B cell (primary cell): Measurements from ENCODE around the gene ARFGAP3. TPM values are rescaled to one million over a fixed set of nuclear protein-coding genes. Genes with fewer than 3 reads are reported as not detected.

Source experiments
- ATAC-seq: fragments of 200-7000 bp; cut with Tn5 transposase; one replicate; pipeline ENCODE4 v1.10.0; 2021; ENCODE audit warnings: low read depth, mild to moderate bottlenecking, moderate number of reproducible peaks, moderate library complexity
- CTCF ChIA-PET: fragments of 350-600 bp; sonication (Branson Sonifier 250); formaldehyde crosslinking; loops from one replicate; lab custom pipeline; 2021; ENCODE audit warnings: antibody characterized with exemption, inconsistent platforms; lab: Charles Lee
- POLR2A ChIA-PET: fragments of 350-600 bp; sonication (Branson Sonifier 250); formaldehyde crosslinking; loops from one replicate; lab custom pipeline; 2021; ENCODE audit warnings: antibody characterized with exemption; lab: Charles Lee
- DNase-seq: peaks from one replicate; pipeline ENCODE4 v3.0.0; 2013
- H2AFZ ChIP-seq: 2 replicates; pipeline ENCODE4 v1.6.1; 2012; ENCODE audit warnings: mild to moderate bottlenecking, low read depth, low read length; ENCODE audit not compliant: insufficient read depth, poor library complexity, severe bottlenecking
- H3K27ac ChIP-seq, 2 donors: 1 replicate in 1 of 2; 2 replicates in 1 of 2; pipeline ENCODE4 v1.5.1; 2012 to 2013; ENCODE audit warnings: low read length in 2 of 2, mild to moderate bottlenecking in 2 of 2, moderate library complexity in 1 of 2
- H3K27me3 ChIP-seq, 4 experiments: fragments of 200-600 bp in 1 of 4; sonication (generic) in 1 of 4; replicated peaks in 1 of 4; 1 replicate in 2 of 4; 2 replicates in 2 of 4; pipeline versions ENCODE4 v1.6.1 to v1.7.0; 2013 to 2016; ENCODE audit warnings: low read length in 3 of 4, mild to moderate bottlenecking in 2 of 4, mixed read lengths in 1 of 4, moderate library complexity in 1 of 4; ENCODE audit not compliant: insufficient read depth in 4 of 4, control insufficient read depth in 3 of 4; ENCODE audit errors: control extremely low read depth in 1 of 4
- H3K36me3 ChIP-seq, 2 experiments: replicated peaks in 1 of 2; 1 replicate in 1 of 2; 2 replicates in 1 of 2; pipeline versions ENCODE4 v1.6.1 to v1.7.1; 2013; ENCODE audit warnings: low read length in 1 of 2; ENCODE audit not compliant: insufficient read depth in 2 of 2, control insufficient read depth in 1 of 2; ENCODE audit errors: control extremely low read depth in 1 of 2, extremely low read depth in 1 of 2
- H3K4me1 ChIP-seq, 2 donors: fragments of 200-600 bp in 1 of 2; sonication (generic) in 1 of 2; 1 replicate in 1 of 2; 2 replicates in 1 of 2; pipeline versions ENCODE4 v1.5.1 to v1.6.1; 2013 to 2017; ENCODE audit warnings: low read length in 2 of 2; ENCODE audit not compliant: control insufficient read depth in 2 of 2, insufficient read depth in 2 of 2
- H3K4me2 ChIP-seq: replicated peaks from 2 replicates; pipeline ENCODE3; 2012; ENCODE audit warnings: mild to moderate bottlenecking, low read depth, low read length; ENCODE audit not compliant: poor library complexity, severe bottlenecking
- H3K4me3 ChIP-seq, 5 experiments: fragments of 200-600 bp in 1 of 5; sonication (generic) in 1 of 5; 1 replicate in 3 of 5; 2 replicates in 2 of 5; pipeline versions ENCODE4 v1.5.1 to v1.7.0; 2011 to 2016; ENCODE audit warnings: low read length in 4 of 5, mild to moderate bottlenecking in 4 of 5, low read depth in 2 of 5, control low read depth in 1 of 5, moderate library complexity in 1 of 5; ENCODE audit not compliant: insufficient read depth in 1 of 5; ENCODE audit errors: control extremely low read depth in 1 of 5, extremely low read depth in 1 of 5
- H3K79me2 ChIP-seq: fragments of 200-600 bp; sonication (generic); one replicate; pipeline ENCODE4 v1.6.0; 2016; ENCODE audit warnings: low read length; ENCODE audit not compliant: control insufficient read depth, insufficient read depth
- H3K9ac ChIP-seq: fragments of 200-600 bp; sonication (generic); 2 replicates; pipeline ENCODE4 v1.6.1; 2017; ENCODE audit warnings: mild to moderate bottlenecking, low read length, moderate library complexity
- H3K9me3 ChIP-seq, 3 donors: one replicate each; pipeline versions ENCODE4 v1.6.1 to v1.7.1; 2013; ENCODE audit warnings: low read length in 2 of 3; ENCODE audit not compliant: control insufficient read depth in 2 of 3, insufficient read depth in 1 of 3; ENCODE audit errors: control extremely low read depth in 1 of 3
- H4K20me1 ChIP-seq: 2 replicates; pipeline ENCODE4 v1.6.0; 2012; ENCODE audit warnings: mild to moderate bottlenecking, low read length; ENCODE audit not compliant: insufficient read depth, control insufficient read depth, poor library complexity, severe bottlenecking
- H3K27ac Mint-ChIP-seq: one replicate; pipeline ENCODE4 v1.8.0; 2021; ENCODE audit warnings: mixed read lengths
- H3K27me3 Mint-ChIP-seq: one replicate; pipeline ENCODE4 v1.8.0; 2021; ENCODE audit warnings: mixed read lengths
- H3K4me1 Mint-ChIP-seq: one replicate; pipeline ENCODE4 v1.8.0; 2021; ENCODE audit warnings: mixed read lengths
- H3K4me3 Mint-ChIP-seq: one replicate; pipeline ENCODE4 v1.8.0; 2021; ENCODE audit warnings: mixed read lengths
- H3K9me3 Mint-ChIP-seq: one replicate; pipeline ENCODE4 v1.8.0; 2022; ENCODE audit warnings: mixed read lengths; ENCODE audit not compliant: insufficient read depth
- EZH2 ChIP-seq: IDR thresholded peaks from 2 replicates; pipeline ENCODE4 v1.6.1; 2012; ENCODE audit warnings: borderline replicate concordance, low read depth, mild to moderate bottlenecking, moderate library complexity, low read length; ENCODE audit not compliant: insufficient read depth, poor library complexity, severe bottlenecking
- WGBS: methylation state at CpG from one replicate; pipeline ENCODE4 v1.1.5; 2013; ENCODE audit warnings: missing lambda C conversion rate; ENCODE audit not compliant: insufficient coverage; 5-methylcytosine and 5-hydroxymethylcytosine counted together
- intact Hi-C: fragments of 100-400 bp; cut with micrococcal nuclease; formaldehyde crosslinking; loops from one replicate; pipeline ENCODE4 v1.10.0; 2022
- polyA plus RNA-seq: library from polyadenylated mRNA; depleted of rRNA; stranded (reverse); fragments of >200 nt; gene quantifications from 2 replicates; pipeline ENCODE4 v1.2.3, GENCODE V29; 2012
- total RNA-seq, 2 donors: library from RNA; stranded (reverse); fragments of 120-200 nt in 1 of 2; gene quantifications; 1 replicate in 1 of 2; 2 replicates in 1 of 2; pipeline versions ENCODE4 v1.2.3 to v1.2.4, GENCODE V29; 2013 to 2022
- TF ChIP-seq, protein P1 (sequence below): fragments of 200-600 bp; IDR thresholded peaks from one replicate; pipeline ENCODE4 v1.8.0; 2022; ENCODE audit warnings: antibody characterized with exemption, mild to moderate bottlenecking

ARFGAP3 gene
- total and polyA plus RNA-seq, 2 donors (not counting 1 experiment from before 2014, with no cell fraction given), result 10.7 to 33.2 TPM

GRCh38 chr22:42794551-42795510 is 62.2 kb downstream of the ARFGAP3 start:
- H3K27me3 Mint-ChIP-seq, result no peaks in the 10 kb centered on the region
- no peak overlapping the region for H2AFZ ChIP-seq
- H3K36me3 ChIP-seq, result peaks cover 0 to 3% of the 10 kb centered on the region in 2 experiments
- no peak overlapping the region for H3K4me3 ChIP-seq
- no peak overlapping the region for H3K27ac ChIP-seq
- 92% methylated on average over 22 of the region's 25 CpGs for WGBS
- intact Hi-C loops, result no loop called here
- no peaks in the 10 kb centered on the region for H3K4me1 Mint-ChIP-seq
- CTCF ChIA-PET, result interaction anchor here (0.6 to 1.0 kb wide), 2 partner anchors 26 to 129 kb away, joined by 3 to 5 read pairs; no protein-coding TSS in a partner anchor
- H3K27me3 ChIP-seq, result no peaks in the 10 kb centered on the region
- DNase-seq (no peak), ATAC-seq (no peak)
- TF ChIP-seq, protein P1, sequence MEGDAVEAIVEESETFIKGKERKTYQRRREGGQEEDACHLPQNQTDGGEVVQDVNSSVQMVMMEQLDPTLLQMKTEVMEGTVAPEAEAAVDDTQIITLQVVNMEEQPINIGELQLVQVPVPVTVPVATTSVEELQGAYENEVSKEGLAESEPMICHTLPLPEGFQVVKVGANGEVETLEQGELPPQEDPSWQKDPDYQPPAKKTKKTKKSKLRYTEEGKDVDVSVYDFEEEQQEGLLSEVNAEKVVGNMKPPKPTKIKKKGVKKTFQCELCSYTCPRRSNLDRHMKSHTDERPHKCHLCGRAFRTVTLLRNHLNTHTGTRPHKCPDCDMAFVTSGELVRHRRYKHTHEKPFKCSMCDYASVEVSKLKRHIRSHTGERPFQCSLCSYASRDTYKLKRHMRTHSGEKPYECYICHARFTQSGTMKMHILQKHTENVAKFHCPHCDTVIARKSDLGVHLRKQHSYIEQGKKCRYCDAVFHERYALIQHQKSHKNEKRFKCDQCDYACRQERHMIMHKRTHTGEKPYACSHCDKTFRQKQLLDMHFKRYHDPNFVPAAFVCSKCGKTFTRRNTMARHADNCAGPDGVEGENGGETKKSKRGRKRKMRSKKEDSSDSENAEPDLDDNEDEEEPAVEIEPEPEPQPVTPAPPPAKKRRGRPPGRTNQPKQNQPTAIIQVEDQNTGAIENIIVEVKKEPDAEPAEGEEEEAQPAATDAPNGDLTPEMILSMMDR, result no peak
- TF ChIP-seq EZH2, result no peak
- no peaks in the 10 kb centered on the region for H4K20me1 ChIP-seq
- no peaks in the 10 kb centered on the region for H3K4me1 ChIP-seq
- H3K9me3 ChIP-seq, result no peaks in the 10 kb centered on the region
- no peak overlapping the region for H3K4me3 Mint-ChIP-seq
- no peaks in the 10 kb centered on the region for H3K79me2 ChIP-seq
- no peaks in the 10 kb centered on the region for H3K9me3 Mint-ChIP-seq
- no peak overlapping the region for H3K27ac Mint-ChIP-seq
- no peak overlapping the region for H3K4me2 ChIP-seq
- POLR2A ChIA-PET, result interaction anchor here (0.6 kb wide), 1 partner anchor 9 kb away, joined by 7 read pairs; no protein-coding TSS in a partner anchor
- H3K9ac ChIP-seq, result no peak overlapping the region

DNA sequence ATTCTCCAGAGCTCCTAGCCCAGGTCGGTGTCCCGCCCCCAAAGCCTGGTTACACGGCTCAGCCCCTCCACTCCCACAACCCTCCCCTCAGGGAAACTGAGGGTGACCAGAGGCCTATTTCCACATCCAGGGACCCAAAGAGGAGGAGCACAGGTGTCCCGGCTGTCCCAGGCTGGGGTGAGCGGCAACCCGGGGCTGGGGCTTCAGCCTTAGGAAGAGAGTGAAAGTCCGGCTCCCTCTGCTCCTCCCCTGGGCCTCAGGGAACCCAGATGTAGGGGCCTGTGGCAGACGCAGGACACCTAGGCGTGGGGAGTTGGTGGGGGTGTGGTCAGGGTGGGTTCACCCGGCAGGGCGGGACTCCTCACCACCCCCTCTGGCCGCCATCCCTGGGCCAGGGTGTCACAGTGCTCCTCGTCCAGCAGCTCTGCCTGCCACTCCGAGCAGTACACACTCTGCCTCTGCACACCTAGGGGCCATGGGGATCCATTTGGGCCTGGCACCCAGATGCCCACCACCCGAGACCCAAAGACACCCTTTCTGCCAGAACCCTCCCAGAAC is 63.1 kb downstream of the ARFGAP3 start:
- intact Hi-C loops, result no loop called here
- Mint-ChIP-seq H3K4me3 (no peak overlapping the region), H3K27ac (no peak overlapping the region), H3K4me1 (no peaks in the 10 kb centered on the region), H3K27me3 (no peaks in the 10 kb centered on the region), H3K9me3 (no peaks in the 10 kb centered on the region)
- ATAC-seq (no peak), DNase-seq (no peak)
- CTCF ChIA-PET, result no interaction called here
- POLR2A ChIA-PET, result interaction anchor here (0.6 kb wide), 2 partner anchors 10 to 68 kb away, joined by 3 to 7 read pairs; no protein-coding TSS in a partner anchor
- H3K27ac ChIP-seq, result no peak overlapping the region
- H3K4me1 ChIP-seq, result no peaks in the 10 kb centered on the region
- no peak overlapping the region for H3K4me2 ChIP-seq
- 93% methylated on average over 7 of the region's 15 CpGs for WGBS
- no peaks in the 10 kb centered on the region for H4K20me1 ChIP-seq
- no peak overlapping the region for H2AFZ ChIP-seq
- no peaks in the 10 kb centered on the region for H3K36me3 ChIP-seq
- H3K4me3 ChIP-seq, result no peak overlapping the region
- no peaks in the 10 kb centered on the region for H3K27me3 ChIP-seq
- no peaks in the 10 kb centered on the region for H3K9me3 ChIP-seq
- H3K9ac ChIP-seq, result no peak overlapping the region
- no peak for TF ChIP-seq EZH2
- TF ChIP-seq, protein P1, result no peak
- H3K79me2 ChIP-seq, result no peaks in the 10 kb centered on the region
